HFFc6 (cell line): ENCODE measurements around the gene TRIM67. TPM values are rescaled to one million over a fixed set of nuclear protein-coding genes. Genes with fewer than 3 reads are reported as not detected.

Experiments
- DNase-seq: peaks from one replicate; pipeline ENCODE4 v3.0.0-alpha.2; 2018
- H3K27ac Mint-ChIP-seq: 2 replicates; pipeline ENCODE4 v1.8.0; 2020; ENCODE audit warnings: mild to moderate bottlenecking, mixed read lengths
- H3K27me3 Mint-ChIP-seq: 2 replicates; pipeline ENCODE4 v1.8.0; 2021; ENCODE audit warnings: mild to moderate bottlenecking, moderate library complexity, mixed read lengths; ENCODE audit not compliant: insufficient read depth
- H3K36me3 Mint-ChIP-seq: 2 replicates; pipeline ENCODE4 v1.8.0; 2021; ENCODE audit warnings: low read depth, mixed read lengths
- H3K4me1 Mint-ChIP-seq: 2 replicates; pipeline ENCODE4 v1.8.0; 2020; ENCODE audit warnings: low read depth, mixed read lengths
- H3K4me3 Mint-ChIP-seq: 2 replicates; pipeline ENCODE4 v1.8.0; 2020; ENCODE audit warnings: mild to moderate bottlenecking, moderate library complexity, mixed read lengths
- H3K9me3 Mint-ChIP-seq: 2 replicates; pipeline ENCODE4 v1.8.0; 2020; ENCODE audit warnings: mild to moderate bottlenecking, mixed read lengths
- total RNA-seq, 6 experiments: library from RNA; stranded (reverse); fragmentation: NEBNext Ultra II Directional; extraction: Animal tissue kit (Norgen Biotek cat#: 25700); gene quantifications; 2 replicates in 1 of 6; 3 replicates in 5 of 6; pipeline ENCODE4 v1.2.3, GENCODE V29; 2021
- TF ChIP-seq, protein P1 (sequence below): fragments of 200-600 bp; sonication (generic); IDR thresholded peaks from 2 replicates; pipeline ENCODE4 v1.5.0; 2021; ENCODE audit warnings: antibody characterized with exemption, mild to moderate bottlenecking

The TRIM67 gene
- total RNA-seq, 6 experiments from 2014 or later: not detected

DNA sequence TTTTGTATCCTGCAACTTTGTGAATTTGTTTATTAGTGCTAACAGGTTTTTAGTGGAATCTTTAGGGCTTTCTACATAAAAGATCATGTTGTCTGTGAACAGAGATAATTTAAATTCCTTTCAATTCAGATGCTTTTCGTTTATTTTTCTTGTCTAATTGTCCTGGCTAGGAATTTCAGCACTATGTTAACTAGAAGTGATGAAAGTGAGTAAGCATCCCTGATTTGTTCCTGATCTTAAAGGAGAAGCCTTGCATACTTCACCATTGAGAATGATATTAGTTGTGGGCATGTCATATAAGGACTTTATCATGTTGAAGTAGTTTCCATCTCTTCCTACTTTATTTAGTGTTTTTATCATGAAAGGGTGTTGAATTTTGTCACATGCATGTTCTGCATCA, 23.6 kb upstream of the TRIM67 start:
- peaks cover 3% of the 10 kb centered on the region for H3K27me3 Mint-ChIP-seq
- H3K4me1 Mint-ChIP-seq: peaks cover 31% of the 10 kb centered on the region
- TF ChIP-seq, protein P1, sequence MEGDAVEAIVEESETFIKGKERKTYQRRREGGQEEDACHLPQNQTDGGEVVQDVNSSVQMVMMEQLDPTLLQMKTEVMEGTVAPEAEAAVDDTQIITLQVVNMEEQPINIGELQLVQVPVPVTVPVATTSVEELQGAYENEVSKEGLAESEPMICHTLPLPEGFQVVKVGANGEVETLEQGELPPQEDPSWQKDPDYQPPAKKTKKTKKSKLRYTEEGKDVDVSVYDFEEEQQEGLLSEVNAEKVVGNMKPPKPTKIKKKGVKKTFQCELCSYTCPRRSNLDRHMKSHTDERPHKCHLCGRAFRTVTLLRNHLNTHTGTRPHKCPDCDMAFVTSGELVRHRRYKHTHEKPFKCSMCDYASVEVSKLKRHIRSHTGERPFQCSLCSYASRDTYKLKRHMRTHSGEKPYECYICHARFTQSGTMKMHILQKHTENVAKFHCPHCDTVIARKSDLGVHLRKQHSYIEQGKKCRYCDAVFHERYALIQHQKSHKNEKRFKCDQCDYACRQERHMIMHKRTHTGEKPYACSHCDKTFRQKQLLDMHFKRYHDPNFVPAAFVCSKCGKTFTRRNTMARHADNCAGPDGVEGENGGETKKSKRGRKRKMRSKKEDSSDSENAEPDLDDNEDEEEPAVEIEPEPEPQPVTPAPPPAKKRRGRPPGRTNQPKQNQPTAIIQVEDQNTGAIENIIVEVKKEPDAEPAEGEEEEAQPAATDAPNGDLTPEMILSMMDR: no peak
- DNase-seq: no peak
- no peak overlapping the region for H3K27ac Mint-ChIP-seq
- H3K36me3 Mint-ChIP-seq: no peaks in the 10 kb centered on the region
- no peak overlapping the region for H3K4me3 Mint-ChIP-seq
- H3K9me3 Mint-ChIP-seq: no peaks in the 10 kb centered on the region

DNA sequence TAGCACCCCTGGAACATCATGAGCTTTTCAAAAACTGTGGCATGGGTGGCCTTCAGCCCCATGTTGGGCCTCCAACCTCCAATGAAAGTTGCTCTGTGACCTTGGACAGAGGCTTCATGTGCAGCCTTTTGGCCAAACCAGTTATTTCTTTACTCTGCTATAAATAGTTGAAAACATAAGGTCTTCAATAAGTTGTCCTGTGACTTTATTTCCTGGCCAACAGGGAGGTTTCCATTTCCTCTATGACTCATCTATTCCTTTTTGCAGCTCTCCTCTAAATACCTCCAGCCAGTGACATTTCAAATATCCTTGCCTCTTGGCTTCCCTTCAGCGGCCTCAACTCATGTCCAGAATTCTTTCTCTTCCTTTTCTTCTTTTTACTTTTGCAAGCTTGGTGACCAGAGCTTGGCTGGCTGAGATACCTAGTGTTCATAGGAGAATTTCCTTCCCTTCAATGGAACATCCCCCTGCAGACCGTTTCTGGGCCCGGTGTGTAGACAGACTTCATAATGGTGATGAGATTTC, 22.7 kb upstream of the TRIM67 start:
- peaks cover 4% of the 10 kb centered on the region for H3K27me3 Mint-ChIP-seq
- H3K9me3 Mint-ChIP-seq: peaks cover 4% of the 10 kb centered on the region; the same call in 1 of the 2 replicates
- TF ChIP-seq, protein P1: no peak
- DNase-seq: peak; percentile 48
- H3K36me3 Mint-ChIP-seq: no peaks in the 10 kb centered on the region
- H3K27ac Mint-ChIP-seq: peak overlapping the region; percentile 78
- H3K4me1 Mint-ChIP-seq: peaks cover 31% of the 10 kb centered on the region
- peak overlapping the region; percentile 47 for H3K4me3 Mint-ChIP-seq

DNA sequence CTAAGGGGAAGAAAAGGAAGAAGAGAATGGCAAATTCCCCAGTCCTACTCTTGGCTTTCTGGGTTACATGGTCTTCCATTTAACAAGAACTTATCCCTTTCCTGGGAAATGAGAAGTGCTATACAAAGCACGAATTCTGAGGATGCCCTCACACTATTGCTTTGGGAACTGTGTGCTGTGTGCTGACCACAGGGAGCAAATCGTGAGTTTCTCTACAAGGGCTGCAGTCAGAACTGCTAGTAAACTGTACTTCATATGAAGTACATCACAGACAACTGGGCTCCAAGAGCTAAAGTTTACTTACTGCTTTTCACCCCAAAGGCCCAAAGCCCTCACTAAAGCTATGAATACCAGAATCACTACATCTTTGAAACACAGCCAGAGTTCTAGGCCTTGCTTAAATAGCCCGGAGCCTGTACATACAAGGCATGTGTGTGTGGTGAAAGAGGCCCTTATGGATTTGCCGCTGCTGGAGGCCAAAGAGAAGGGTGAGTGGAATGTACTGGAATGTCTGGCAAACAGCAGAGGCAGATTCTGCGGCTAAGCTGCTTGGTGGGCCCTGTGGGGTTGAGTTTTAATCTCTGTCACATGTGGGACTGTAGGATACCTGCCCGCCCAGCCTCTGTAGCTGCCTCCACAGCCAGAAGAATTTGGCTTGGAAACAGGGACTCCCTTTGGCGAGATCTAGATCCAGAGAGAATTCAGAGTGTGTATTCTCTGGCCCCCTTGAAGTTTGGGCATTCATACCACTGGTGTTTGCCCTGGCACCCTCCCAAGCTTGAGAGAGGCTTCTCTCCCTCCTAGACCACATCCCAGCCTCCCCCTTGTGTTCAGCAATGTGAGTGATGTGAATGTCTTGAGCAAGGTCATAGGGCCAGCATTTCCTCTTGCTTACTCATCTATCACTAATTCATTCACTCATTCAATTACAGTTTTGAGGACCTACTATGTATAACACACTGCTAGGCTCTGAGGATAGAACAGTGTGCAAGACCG, 21.9 kb upstream of the TRIM67 start:
- TF ChIP-seq, protein P1: no peak
- Mint-ChIP-seq H3K27ac (peak overlapping the region; percentile 78), H3K4me3 (peak overlapping the region; percentile 47; the same call in 1 of the 2 replicates), H3K4me1 (peaks cover 31% of the 10 kb centered on the region), H3K9me3 (peaks cover 4% of the 10 kb centered on the region; the same call in 1 of the 2 replicates), H3K27me3 (peaks cover 4% of the 10 kb centered on the region), H3K36me3 (no peaks in the 10 kb centered on the region)
- DNase-seq: peak; percentile 84

DNA sequence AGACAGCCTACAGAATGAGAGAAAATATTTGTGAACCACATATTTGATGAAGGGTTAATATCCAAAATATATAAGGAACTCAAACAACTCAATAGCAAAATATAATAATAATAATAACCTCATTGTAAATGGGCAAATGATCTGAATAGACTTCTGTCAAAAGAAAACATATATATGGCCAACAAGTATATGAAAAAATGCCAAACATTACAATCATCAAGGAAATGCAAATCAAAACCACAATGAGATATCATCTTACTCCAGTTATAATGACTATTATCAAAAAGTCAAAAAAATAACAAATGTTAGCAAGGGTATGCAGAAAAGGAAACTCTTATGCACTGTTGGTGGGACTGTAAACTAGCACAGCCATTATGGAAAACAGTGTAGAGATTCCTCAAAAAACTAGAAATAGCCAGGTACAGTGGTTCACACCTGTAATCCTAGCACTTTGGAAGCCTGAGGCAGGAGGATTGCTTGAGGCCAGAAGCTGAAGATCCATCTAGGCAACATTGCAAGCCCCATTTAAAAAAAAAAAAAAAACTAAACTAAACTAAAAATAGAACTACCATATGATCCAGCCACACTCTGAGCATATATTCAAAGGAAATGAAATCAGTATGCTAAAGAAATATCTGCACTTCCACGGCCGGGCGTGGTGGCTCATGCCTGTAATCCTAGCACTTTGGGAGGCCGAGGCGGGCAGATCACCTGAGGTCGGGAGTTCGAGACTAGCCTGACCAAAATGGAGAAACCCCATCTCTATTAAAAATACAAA, 17.3 kb upstream of the TRIM67 start:
- no peaks in the 10 kb centered on the region for H3K36me3 Mint-ChIP-seq
- no peak overlapping the region for H3K4me3 Mint-ChIP-seq
- TF ChIP-seq, protein P1: no peak
- no peak for DNase-seq
- H3K9me3 Mint-ChIP-seq: peaks cover 4% of the 10 kb centered on the region; the same call in 1 of the 2 replicates
- H3K4me1 Mint-ChIP-seq: peaks cover 12% of the 10 kb centered on the region
- peaks cover 9% of the 10 kb centered on the region; the same call in 1 of the 2 replicates for H3K27me3 Mint-ChIP-seq
- H3K27ac Mint-ChIP-seq: no peak overlapping the region

DNA sequence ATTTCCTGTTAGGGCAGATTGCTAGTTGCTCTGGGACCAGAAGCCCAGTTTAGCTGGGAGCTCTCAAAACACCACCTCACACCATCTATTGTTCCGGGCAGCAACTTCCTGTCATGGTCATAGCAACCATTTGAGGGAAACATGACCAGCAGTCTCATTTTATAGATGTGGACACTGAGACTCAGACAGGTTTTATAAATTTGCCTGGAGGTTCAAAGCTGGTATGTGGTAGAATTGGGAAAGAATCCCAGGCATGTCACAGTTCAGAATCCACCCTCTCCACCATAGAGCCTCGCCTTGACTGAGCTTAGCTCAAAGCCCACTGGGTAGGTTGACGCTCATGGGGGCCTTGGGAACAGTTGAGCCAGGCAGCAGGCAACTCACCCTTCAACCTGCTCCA, 14.0 kb upstream of the TRIM67 start:
- Mint-ChIP-seq H3K27me3 (peaks cover 9% of the 10 kb centered on the region; the same call in 1 of the 2 replicates), H3K36me3 (no peaks in the 10 kb centered on the region)

More for the DNA sequence above, 14.0 kb upstream of the TRIM67 start:
- Mint-ChIP-seq H3K27ac (no peak overlapping the region), H3K4me1 (no peaks in the 10 kb centered on the region), H3K4me3 (no peak overlapping the region), H3K9me3 (peaks cover 8% of the 10 kb centered on the region)
- no peak for DNase-seq
- TF ChIP-seq, protein P1: no peak
